AML-193 (cell line): ENCODE measurements around the gene ETNK2.

ENCODE experiments used
- DNase-seq, 2 experiments: peaks; one replicate each; lab custom pipeline; 2025; lab: John Stamatoyannopoulos, UW

ETNK2 gene, protein sequence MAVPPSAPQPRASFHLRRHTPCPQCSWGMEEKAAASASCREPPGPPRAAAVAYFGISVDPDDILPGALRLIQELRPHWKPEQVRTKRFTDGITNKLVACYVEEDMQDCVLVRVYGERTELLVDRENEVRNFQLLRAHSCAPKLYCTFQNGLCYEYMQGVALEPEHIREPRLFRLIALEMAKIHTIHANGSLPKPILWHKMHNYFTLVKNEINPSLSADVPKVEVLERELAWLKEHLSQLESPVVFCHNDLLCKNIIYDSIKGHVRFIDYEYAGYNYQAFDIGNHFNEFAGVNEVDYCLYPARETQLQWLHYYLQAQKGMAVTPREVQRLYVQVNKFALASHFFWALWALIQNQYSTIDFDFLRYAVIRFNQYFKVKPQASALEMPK

DNA sequence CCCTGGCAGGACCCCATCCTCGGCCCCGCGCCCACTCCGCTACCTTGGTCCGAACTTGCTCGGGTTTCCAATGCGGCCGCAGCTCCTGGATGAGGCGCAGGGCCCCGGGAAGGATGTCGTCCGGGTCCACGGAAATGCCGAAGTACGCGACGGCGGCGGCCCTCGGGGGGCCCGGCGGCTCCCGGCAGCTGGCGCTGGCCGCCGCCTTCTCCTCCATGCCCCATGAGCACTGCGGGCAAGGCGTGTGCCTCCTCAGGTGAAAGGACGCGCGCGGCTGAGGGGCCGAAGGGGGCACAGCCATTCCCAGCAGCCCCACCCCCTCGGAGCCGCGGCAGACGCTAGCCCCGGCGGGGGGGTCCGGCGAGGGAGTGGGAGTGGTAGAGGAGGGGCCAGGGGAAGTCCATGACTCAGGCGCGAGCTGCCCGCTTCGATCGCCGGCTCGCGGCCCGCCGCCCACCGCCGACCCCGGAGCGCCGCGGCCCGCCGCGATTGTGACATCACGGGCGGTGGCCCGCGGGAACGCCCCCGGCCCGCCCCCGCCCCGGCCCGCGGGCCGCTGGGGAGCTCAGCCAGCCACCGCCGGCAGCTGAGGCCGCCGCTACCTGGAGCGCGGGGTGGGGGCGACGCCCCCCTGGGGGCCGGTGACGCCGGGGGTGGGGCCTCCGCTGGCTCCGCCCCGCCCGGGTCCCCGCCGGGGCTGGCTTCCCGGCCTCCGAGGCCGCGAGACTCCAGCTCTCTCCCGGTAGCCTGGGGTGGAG, at the start of gene ETNK2:
Gene ETNK2 (minus strand): TSS at position 493 of the 758 bp plus-strand sequence. CDS start 192 bp downstream, at position 301.
- DNase-seq, result no peak

DNA sequence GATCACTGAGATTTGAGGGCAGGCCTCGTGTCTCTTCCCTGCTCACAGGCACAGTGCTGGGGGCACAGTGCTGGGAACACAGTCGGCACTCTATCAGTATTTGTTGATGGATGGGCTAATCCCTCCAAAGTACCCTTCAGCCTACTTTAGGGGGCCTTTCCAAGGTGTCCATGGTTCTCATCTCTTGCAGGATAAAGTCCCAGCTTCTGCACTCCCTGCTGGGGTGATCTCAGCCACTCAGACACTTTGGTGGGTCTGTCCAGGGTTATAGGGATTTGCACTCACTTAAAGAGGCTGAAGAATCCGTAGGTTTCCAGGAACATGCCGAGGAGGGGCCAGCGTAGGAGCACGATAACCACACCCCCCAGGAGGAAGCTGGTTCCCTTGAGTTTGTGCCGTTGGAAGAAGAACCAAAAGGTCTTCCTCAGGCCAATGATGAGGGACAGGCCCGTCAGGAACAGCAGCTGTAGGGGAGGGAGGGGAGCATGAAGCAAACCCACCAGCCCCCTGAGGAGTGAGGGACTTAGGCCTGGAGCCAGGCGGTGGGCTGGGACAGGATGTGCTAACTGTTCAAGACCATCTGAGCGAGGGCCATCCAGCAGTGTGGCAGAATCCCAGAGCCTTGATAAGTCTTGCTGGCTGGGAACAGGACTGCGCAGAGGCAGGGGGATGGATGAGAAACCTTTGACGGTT, 49.6 kb upstream of the ETNK2 start:
- no peak for DNase-seq

DNA sequence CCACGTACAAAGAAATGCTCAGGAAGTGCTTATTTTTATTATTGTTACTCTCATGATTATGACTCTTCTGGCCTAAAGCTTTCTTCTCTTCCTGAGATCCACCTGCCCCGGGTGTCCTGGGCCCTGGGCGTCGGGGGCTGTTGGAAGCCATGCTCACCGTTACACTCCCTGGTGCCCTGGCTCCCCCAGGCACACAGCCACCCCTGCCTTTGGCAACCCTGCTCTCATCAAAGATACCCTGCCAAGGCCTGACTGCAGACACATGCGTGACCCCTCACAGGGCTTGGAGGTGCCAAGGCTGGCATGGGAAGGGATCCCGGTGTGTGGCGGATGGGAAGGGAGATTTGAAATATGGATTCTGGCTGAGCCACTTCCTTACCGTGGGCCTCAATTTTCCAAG, 47.7 kb upstream of the ETNK2 start:
- no peak for DNase-seq

DNA sequence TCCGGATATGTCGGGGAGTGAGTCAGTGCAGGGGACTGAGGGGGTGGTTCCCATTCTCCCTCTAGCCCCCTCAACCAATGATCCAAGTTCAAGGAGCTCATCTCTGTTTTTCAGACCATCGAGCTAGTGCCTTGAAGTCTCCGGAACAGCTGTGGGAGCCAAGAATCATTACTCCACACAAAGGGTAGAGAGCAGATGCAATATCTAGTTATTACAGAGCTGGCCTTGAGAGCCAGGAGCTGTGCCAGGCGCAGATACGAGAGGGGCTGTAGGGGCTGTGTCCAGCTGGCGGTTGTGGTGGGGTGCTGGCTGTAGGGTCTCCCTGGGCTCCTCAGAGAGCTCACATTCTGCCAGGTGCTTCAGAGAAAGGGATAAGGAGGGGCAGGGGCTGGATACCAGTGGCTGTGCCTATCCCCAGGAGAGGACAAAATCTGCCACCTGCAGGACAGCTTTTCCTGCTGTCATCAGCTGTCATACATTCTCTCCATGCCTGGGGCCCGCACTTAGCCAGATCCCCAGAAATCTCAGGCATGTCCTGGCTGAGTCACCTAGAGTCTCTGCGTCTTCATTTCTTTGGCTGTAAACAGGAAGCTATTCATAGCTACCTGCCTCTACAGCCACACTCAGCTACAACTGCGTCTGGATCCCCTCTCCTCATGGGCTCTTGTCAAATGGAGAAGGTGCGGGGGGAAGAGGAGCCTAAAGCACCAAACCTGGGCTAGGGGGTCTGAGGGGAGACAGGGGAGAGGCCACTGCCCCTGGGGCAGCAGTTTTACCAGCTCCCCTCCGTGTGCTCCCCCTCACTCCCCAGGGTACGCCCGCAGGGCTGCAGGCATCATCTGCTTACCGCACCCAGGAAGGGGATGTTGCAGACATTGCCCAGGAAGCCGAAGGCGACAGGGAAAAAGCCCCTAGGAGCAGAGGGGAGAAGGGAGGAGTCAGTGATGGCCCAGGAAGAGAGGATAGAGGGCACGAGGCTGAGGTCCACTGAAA, 46.8 kb upstream of the ETNK2 start:
- no peak for DNase-seq

- no peak for DNase-seq
These were observed 45.2 kb upstream of the ETNK2 start for GRCh38 chr1:204197068-204197467.

DNA sequence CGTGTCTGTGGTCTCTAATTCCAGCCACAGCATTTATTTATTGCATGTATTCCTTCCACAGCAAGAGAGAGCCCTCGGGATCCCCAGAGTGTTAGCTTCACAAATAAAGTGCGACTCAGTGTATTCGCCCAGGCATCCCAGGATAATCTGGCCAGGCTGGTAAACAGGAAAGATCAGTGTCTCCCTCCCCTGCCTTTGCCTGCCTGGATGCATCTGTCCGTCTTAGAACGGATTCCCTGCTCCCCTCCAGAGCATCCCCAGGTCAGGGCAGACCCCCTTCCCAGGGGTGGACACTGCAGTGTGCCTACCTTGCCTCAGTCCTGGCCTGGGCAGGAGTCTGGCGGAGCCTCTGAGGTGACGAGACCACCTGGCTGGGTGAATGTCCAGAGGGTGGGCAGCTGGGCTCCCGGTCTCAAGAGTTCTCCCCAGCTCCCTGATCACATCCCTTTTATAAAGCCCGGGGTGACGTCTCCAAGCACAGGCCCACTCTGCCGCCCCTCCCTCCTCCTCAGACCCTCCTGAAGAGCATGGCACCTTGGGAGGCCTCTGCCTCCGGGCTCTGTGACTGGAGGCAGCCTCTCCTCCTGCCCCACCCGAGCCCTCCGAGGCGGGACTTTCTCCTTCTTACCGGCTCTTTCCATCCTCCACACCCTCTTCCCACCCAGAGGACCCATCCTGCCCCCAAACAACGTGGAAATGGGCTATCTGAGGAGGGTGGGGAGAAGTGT, 44.4 kb upstream of the ETNK2 start, which contains the start of gene KISS1:
Gene KISS1 (minus strand): TSS at position 424 of the 728 bp plus-strand sequence. CDS start 3,615 bp downstream, outside the sequence.
- DNase-seq, result no peak

DNA sequence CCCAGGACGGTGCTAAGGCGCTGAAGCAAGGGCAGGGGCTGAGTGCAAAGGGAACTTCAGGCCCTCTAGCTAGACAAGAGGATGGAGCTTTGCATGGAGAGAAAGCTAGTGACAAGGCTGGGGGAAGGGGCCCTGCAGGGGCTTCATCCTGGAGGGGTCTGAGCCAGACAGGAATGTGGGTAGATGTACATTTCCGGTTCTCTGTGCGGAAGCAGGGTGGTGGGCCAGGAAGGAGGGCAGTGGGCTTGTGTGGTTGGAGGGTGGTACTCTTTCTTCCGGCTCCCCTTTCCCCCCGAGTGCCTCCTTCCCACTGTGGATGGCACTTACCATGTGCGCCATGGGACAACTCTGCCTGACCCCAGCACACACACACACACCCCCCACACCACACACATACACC, 42.9 kb upstream of the ETNK2 start:
- DNase-seq, result no peak

- DNase-seq, result no peak
These were observed 42.2 kb upstream of the ETNK2 start for GRCh38 chr1:204194080-204194479.

GRCh38 chr1:204192589-204193352, 40.9 kb upstream of the ETNK2 start:
- DNase-seq, result no peak

DNA sequence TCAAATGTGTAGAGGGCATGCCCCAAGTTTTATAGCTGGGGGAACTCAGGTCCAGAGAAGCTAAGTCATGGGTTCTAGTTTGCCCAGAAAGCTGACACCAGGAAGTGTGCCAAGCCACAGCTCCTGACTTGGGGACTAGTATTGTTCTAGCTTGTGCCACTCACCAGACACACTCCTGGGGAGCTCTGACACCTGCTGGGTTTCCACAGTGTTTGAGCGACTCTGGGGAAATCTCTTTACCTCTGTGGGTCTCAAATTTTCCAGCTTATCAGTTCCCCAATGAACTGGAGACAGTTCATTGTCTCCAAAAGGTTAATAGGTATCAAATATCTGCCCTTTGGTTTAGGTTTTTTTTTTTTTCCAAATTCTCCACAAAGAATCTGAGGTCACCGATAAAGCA, 40.2 kb upstream of the ETNK2 start:
- DNase-seq, result no peak

DNA sequence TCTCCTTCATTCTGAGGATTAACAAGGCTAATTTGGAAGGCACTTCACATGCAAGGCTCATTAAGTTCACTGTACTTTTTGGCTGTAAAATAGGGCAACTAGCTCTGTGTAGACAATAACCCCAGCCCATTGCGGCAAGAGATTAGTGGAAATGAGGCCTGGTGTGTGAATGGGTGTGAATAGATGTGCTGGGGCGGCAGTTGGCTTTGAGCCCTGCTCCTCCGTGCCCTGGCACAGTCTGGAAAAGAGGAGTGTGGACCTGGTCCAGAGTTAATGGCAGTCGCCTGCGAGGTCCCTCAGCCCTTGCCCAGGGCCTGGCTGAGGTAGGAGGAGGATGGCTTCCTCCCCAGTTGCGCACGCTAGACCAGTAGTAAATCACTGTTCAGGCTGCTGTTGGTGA, 39.6 kb upstream of the ETNK2 start:
- DNase-seq, result no peak

DNA sequence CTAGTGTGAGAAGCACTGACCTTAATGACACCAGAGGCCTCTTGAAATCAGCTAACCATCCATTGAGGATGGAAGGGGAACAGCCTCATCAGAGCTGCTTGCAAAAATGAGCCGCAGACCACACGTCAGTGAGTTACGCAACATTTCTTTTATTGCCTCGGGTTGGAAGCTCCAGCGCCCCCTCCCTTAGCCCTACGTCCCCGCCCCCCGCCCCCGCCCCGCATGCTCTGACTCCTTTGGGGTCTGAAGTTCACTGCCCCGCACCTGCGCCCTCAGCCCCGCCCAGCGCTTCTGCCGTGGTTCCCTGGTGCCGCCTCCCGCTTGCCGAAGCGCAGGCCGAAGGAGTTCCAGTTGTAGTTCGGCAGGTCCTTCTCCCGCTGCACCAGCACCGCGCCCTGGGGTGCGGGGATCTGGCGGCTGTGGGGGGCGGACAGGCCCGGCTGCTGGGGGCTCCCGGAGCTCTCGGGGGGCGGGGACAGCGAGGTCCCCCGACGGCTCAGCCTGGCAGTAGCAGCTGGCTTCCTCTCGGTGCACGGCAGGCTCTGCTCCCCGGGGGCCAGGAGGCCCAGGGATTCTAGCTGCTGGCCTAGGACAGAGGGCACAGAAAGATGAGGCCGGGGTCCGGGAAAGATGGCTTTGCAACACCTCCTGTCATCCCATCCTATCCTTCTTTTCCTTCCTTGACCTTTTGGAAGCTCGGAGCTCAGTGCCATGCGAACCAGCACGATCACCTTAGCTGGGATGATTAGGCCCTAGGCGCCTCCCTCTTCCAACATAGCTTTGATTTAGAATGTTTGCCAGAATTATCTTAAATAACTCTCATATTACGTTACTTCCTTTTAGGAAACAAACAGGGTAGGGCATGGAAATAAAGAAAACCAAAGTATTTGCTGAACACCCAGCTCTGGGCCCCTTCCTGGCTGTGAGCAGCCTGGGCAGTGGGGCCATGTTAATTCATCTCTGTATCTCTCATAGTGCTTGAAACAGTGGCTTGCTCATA, 38.7 kb upstream of the ETNK2 start:
- peak; percentile 71 to 78 for DNase-seq

DNA sequence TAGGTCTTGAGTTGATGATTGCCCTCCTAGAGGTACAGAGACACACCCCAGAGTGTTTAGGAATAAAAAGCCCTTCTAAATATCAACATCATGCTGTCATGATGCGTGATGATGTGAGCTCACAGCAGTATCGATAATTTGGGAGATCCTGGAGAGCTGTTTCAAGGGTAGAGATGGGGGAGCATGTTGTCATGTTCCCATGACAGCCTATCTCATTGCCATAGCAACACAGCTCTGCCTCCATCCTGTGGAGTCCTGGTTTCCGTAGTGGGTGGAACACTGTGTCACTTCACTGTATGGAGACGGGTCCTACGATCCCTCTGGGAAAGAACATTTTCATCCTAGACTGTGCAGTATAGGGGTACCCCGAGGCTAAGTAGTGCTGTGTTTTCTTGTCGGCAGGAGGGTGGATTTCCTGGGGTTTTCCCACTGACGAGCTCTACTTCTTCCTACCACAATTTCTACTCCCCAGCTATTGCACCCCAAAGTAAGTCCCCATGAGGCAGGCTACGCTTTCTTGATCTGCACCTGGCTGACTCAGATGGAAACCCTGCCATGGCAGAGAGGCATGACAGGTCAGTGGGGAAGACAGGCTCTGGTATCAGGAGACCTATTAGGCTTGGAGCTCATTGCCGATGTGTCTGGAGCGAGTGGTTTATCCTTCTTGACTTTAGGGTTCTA, 37.3 kb upstream of the ETNK2 start:
- DNase-seq, result no peak

GRCh38 chr1:204186597-204186996, 34.8 kb upstream of the ETNK2 start:
- no peak for DNase-seq

DNA sequence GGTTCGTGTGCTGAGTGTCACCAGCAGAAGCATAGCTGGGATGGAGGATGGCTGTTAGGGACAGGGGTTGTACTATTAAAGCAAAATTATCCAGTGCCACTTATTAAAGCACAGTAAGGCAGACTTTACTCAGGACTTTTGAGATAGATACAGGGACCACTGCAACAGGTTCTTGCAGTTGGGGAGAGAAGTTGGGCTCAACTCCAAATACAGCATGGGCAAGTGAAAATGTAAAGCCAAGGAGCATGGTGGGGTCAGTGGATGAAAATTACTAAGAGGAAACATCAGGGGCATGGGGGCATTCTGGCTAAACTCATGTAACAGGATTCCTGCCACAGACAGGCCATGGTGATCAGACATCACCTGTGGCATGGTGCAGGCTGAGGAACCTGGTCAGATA, 29.3 kb upstream of the ETNK2 start:
- DNase-seq, result no peak

GRCh38 chr1:204180133-204180532, 28.3 kb upstream of the ETNK2 start:
- no peak for DNase-seq

DNA sequence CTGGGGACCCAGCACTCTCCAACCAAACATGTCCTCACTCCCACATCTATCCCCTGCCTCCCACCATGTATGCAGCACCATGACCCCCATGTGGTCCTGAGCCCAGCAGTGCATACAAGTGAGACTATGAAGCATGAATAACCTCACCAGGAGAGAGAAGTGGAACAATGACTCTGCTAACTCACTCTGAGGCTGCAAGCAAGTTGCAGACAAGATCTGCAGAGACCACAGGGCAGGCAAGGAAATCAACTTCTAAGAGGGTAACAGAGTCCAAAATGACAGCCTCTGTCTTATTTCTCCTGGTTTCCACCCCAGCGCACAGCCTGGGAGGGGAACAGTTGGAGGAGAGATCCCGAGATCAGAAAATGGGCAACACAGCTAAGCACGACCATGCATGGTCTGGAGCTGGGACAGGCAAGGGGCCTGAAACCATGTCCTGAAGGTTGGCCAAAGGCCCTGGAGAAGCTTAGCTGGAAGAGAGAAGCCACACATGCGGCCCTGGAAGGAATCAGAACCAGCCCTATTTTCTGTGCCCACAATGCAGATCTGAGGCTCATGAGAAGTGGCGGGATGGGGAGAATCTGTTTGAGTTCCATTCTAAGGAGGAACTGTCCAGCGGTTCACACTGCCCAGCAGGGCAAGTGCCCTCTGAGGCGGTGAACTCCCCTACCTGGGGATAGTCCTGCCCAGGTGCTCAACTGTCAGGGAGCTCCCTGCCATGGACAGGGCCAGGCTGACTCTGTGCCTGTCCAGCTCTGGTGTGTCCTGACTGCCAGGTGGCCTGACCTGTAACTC, 26.8 kb upstream of the ETNK2 start:
- no peak for DNase-seq
